Central memory CD4-positive, alpha-beta T cell (primary cell): ENCODE measurements around the gene DCDC2.
"Not testable (repeated sequence)": the region's sequence is repeated elsewhere in the genome, so short reads cannot be mapped to it uniquely, and the experiment has no call there.

Experiments
- DNase-seq: peaks from one replicate; pipeline ENCODE4 v3.0.0; 2022
- total RNA-seq, 3 experiments: gene quantifications; one replicate each; lab custom pipeline; 2026; lab: John Stamatoyannopoulos, UW

The DCDC2 gene
- 0.32 to 0.39 (median 0.33) reads per million in 3 experiments for total RNA-seq

- DNase-seq = peak; percentile 36
Measured at GRCh38 chr6:24357336-24358218, at the start of gene DCDC2. Gene DCDC2 (minus strand): TSS chr6:24358059. CDS start chr6:24357750, 309 bp downstream.

GRCh38 chr6:24405262-24405661 is 47.4 kb upstream of the DCDC2 start:
- no peak for DNase-seq

GRCh38 chr6:24403501-24403824 is 45.6 kb upstream of the DCDC2 start:
- no peak for DNase-seq

GRCh38 chr6:24402697-24403500 is 45.0 kb upstream of the DCDC2 start, which contains the start of gene MRS2:
Gene MRS2 (plus strand): TSS chr6:24402936. CDS start chr6:24403047, 111 bp downstream.
- DNase-seq = peak; percentile 76

- DNase-seq = no peak
Measured at GRCh38 chr6:24401458-24401857, 43.6 kb upstream of the DCDC2 start.

- DNase-seq = not testable (repeated sequence)
Measured at GRCh38 chr6:24400045-24401039, 42.5 kb upstream of the DCDC2 start.

- DNase-seq = no peak
Measured at GRCh38 chr6:24397631-24398030, 39.8 kb upstream of the DCDC2 start.

GRCh38 chr6:24396824-24397223 is 39.0 kb upstream of the DCDC2 start:
- DNase-seq = no peak

- DNase-seq = no peak
Measured at GRCh38 chr6:24394780-24395437, 37.0 kb upstream of the DCDC2 start.

- no peak for DNase-seq
Measured at GRCh38 chr6:24394061-24394779, 36.4 kb upstream of the DCDC2 start.

- DNase-seq = no peak
Measured at GRCh38 chr6:24391756-24392405, 34.0 kb upstream of the DCDC2 start.

- no peak for DNase-seq
Measured at GRCh38 chr6:24391208-24391607, 33.3 kb upstream of the DCDC2 start.

- no peak for DNase-seq
Measured at GRCh38 chr6:24387818-24388217, 30.0 kb upstream of the DCDC2 start.

GRCh38 chr6:24385536-24386269 is 27.8 kb upstream of the DCDC2 start:
- DNase-seq = no peak

GRCh38 chr6:24384369-24385130 is 26.7 kb upstream of the DCDC2 start:
- DNase-seq = not testable (repeated sequence)

- DNase-seq = not testable (repeated sequence)
Measured at GRCh38 chr6:24382891-24383494, 25.1 kb upstream of the DCDC2 start.

GRCh38 chr6:24382220-24382540 is 24.3 kb upstream of the DCDC2 start:
- DNase-seq = no peak

GRCh38 chr6:24381476-24382219 is 23.8 kb upstream of the DCDC2 start:
- DNase-seq = no peak
